H1 (cell line): ENCODE measurements around the gene RNF220. TPM values are rescaled to one million over a fixed set of nuclear protein-coding genes. Genes with fewer than 3 reads are reported as not detected.

ENCODE experiments used
- CTCF ChIA-PET: fragments of 300-600 bp; sonication (Branson Sonifier 250); formaldehyde crosslinking; loops from one replicate; lab custom pipeline; 2021; ENCODE audit not compliant: partially characterized antibody; lab: Charles Lee
- POLR2A ChIA-PET: fragments of 300-600 bp; sonication (Branson Sonifier 250); formaldehyde crosslinking; loops from one replicate; lab custom pipeline; 2021; ENCODE audit warnings: inconsistent platforms; ENCODE audit not compliant: partially characterized antibody; lab: Charles Lee
- DNase-seq, 2 experiments: peaks; one replicate each; pipeline versions ENCODE4 v3.0.0 to v3.0.0-alpha.2; 2010 to 2022; ENCODE audit warnings: low spot score in 2 of 2, low read depth in 1 of 2, mixed read lengths in 1 of 2
- FAIRE-seq: peaks from 2 replicates; lab custom pipeline; 2011; peaks lifted over from hg19 to GRCh38; lab: Jason Lieb, UNC
- H2AFZ ChIP-seq: 2 replicates; pipeline ENCODE4 v1.8.1; 2012; ENCODE audit warnings: low read length, inconsistent platforms
- H2AK5ac ChIP-seq: 2 replicates; pipeline ENCODE4 v1.6.1; 2013; ENCODE audit warnings: low read depth, low read length
- H2BK120ac ChIP-seq: replicated peaks from 2 replicates; pipeline ENCODE3; 2013; ENCODE audit warnings: low read depth, low read length, inconsistent platforms
- H2BK12ac ChIP-seq: 2 replicates; pipeline ENCODE4 v1.6.1; 2013; ENCODE audit warnings: low read depth, low read length
- H2BK15ac ChIP-seq: 2 replicates; pipeline ENCODE4 v1.6.1; 2013; ENCODE audit warnings: low read length
- H2BK20ac ChIP-seq: 2 replicates; pipeline ENCODE4 v1.6.1; 2013; ENCODE audit warnings: low read length
- H2BK5ac ChIP-seq: 2 replicates; pipeline ENCODE4 v1.6.1; 2013; ENCODE audit warnings: low read depth, low read length
- H3K14ac ChIP-seq: 2 replicates; pipeline ENCODE4 v1.6.1; 2013; ENCODE audit warnings: inconsistent platforms; ENCODE audit not compliant: insufficient read length
- H3K18ac ChIP-seq: 2 replicates; pipeline ENCODE4 v1.6.1; 2013; ENCODE audit warnings: low read length; ENCODE audit errors: extremely low read depth
- H3K23ac ChIP-seq: 2 replicates; pipeline ENCODE4 v1.6.1; 2013; ENCODE audit warnings: inconsistent platforms; ENCODE audit not compliant: insufficient read length
- H3K23me2 ChIP-seq: 2 replicates; pipeline ENCODE4 v1.6.1; 2013; ENCODE audit warnings: low read depth, low read length
- H3K27ac ChIP-seq: 2 replicates; pipeline ENCODE4 v1.6.1; 2011; ENCODE audit warnings: low read depth, low read length, inconsistent platforms
- H3K27me3 ChIP-seq, 4 experiments: replicated peaks in 1 of 4; 1 replicate in 1 of 4; 2 replicates in 3 of 4; pipeline versions ENCODE4 v1.6.1 to v1.8.1; 2011 to 2013; ENCODE audit warnings: low read length in 3 of 4, mild to moderate bottlenecking in 3 of 4, inconsistent platforms in 2 of 4, mixed read lengths in 2 of 4, moderate library complexity in 1 of 4; ENCODE audit not compliant: control insufficient read depth in 3 of 4, insufficient read depth in 3 of 4; ENCODE audit errors: extremely low read depth in 1 of 4
- H3K36me3 ChIP-seq, 4 experiments: 2 replicates each; pipeline versions ENCODE4 v1.6.1 to v1.8.1; 2011 to 2013; ENCODE audit warnings: mild to moderate bottlenecking in 4 of 4, low read length in 3 of 4, moderate library complexity in 2 of 4, control low read depth in 1 of 4, inconsistent platforms in 1 of 4; ENCODE audit not compliant: insufficient read depth in 4 of 4, control insufficient read depth in 2 of 4
- H3K4ac ChIP-seq: replicated peaks from 2 replicates; pipeline ENCODE3; 2013; ENCODE audit warnings: low read length, low read depth, mixed read lengths, inconsistent platforms; ENCODE audit not compliant: insufficient read length
- H3K4me1 ChIP-seq, 4 experiments: replicated peaks in 1 of 4; 1 replicate in 1 of 4; 2 replicates in 3 of 4; pipeline versions ENCODE4 v1.6.1 to v1.8.1; 2011 to 2013; ENCODE audit warnings: low read length in 3 of 4, inconsistent platforms in 2 of 4, mixed read lengths in 1 of 4; ENCODE audit not compliant: insufficient read depth in 4 of 4, control insufficient read depth in 3 of 4
- H3K4me2 ChIP-seq, 2 experiments: 2 replicates each; pipeline versions ENCODE4 v1.6.1 to v1.8.1; 2011 to 2013; ENCODE audit warnings: low read depth in 2 of 2, low read length in 2 of 2, control low read depth in 1 of 2, inconsistent platforms in 1 of 2, mild to moderate bottlenecking in 1 of 2; ENCODE audit not compliant: insufficient read depth in 1 of 2
- H3K4me3 ChIP-seq, 4 experiments: fragments of 200-600, 300-600 bp in 1 of 4; sonication (generic), shearing (Covaris generic), sonication (Bioruptor Twin) in 1 of 4; 2 replicates each; pipeline versions ENCODE4 v1.5.1 to v1.8.1; 2011 to 2016; ENCODE audit warnings: low read length in 4 of 4, low read depth in 3 of 4, control low read depth in 2 of 4, inconsistent platforms in 2 of 4, mild to moderate bottlenecking in 2 of 4, mixed read lengths in 1 of 4, moderate library complexity in 1 of 4; ENCODE audit not compliant: insufficient read depth in 2 of 4; ENCODE audit errors: extremely low read depth in 1 of 4
- H3K56ac ChIP-seq: replicated peaks from 2 replicates; pipeline ENCODE3; 2013; ENCODE audit warnings: low read depth, mild to moderate bottlenecking, mixed read lengths, low read length, inconsistent platforms; ENCODE audit not compliant: insufficient read length
- H3K79me1 ChIP-seq: 2 replicates; pipeline ENCODE4 v1.6.1; 2013; ENCODE audit warnings: low read depth, low read length, control low read depth
- H3K79me2 ChIP-seq, 2 experiments: 2 replicates each; pipeline versions ENCODE4 v1.6.1 to v1.8.1; 2012 to 2013; ENCODE audit warnings: low read length in 2 of 2, mild to moderate bottlenecking in 2 of 2, inconsistent platforms in 1 of 2; ENCODE audit not compliant: insufficient read depth in 2 of 2, control insufficient read depth in 1 of 2
- H3K9ac ChIP-seq, 4 experiments: replicated peaks in 1 of 4; 1 replicate in 1 of 4; 2 replicates in 3 of 4; pipeline versions ENCODE4 v1.6.1 to v1.8.1; 2011 to 2013; ENCODE audit warnings: low read depth in 3 of 4, low read length in 3 of 4, control low read depth in 2 of 4, mild to moderate bottlenecking in 2 of 4, moderate library complexity in 2 of 4, inconsistent platforms in 1 of 4; ENCODE audit errors: extremely low read depth in 1 of 4
- H3K9me3 ChIP-seq, 2 experiments: 2 replicates each; pipeline versions ENCODE4 v1.6.1 to v1.8.1; 2012 to 2013; ENCODE audit warnings: mild to moderate bottlenecking in 2 of 2, moderate library complexity in 2 of 2, control low read depth in 1 of 2, inconsistent platforms in 1 of 2, low read depth in 1 of 2, low read length in 1 of 2, mixed read lengths in 1 of 2; ENCODE audit not compliant: insufficient read depth in 2 of 2
- H4K20me1 ChIP-seq, 2 experiments: replicated peaks in 1 of 2; 2 replicates each; pipeline versions ENCODE3 to v1.8.1; 2011 to 2013; ENCODE audit warnings: inconsistent platforms in 2 of 2, low read length in 2 of 2, mild to moderate bottlenecking in 1 of 2; ENCODE audit not compliant: insufficient read depth in 2 of 2, control insufficient read depth in 1 of 2
- H4K5ac ChIP-seq: 2 replicates; pipeline ENCODE4 v1.6.1; 2013; ENCODE audit warnings: low read length, low read depth, mixed read lengths, inconsistent platforms; ENCODE audit not compliant: insufficient read length
- H4K8ac ChIP-seq: 2 replicates; pipeline ENCODE4 v1.8.0; 2013; ENCODE audit warnings: mild to moderate bottlenecking, moderate library complexity, low read length, inconsistent platforms; ENCODE audit not compliant: insufficient read depth; ENCODE audit errors: extremely low read depth
- H4K91ac ChIP-seq: replicated peaks from 2 replicates; pipeline ENCODE3; 2013; ENCODE audit warnings: low read length, mixed read lengths, inconsistent platforms; ENCODE audit not compliant: insufficient read length
- NRF1 ChIP-seq: IDR thresholded peaks from 2 replicates; pipeline ENCODE4 v1.6.1; 2011; ENCODE audit warnings: mild to moderate bottlenecking, low read depth, low read length, improper control_type of control experiment
- RAD21 ChIP-seq, 2 experiments: IDR thresholded peaks in 1 of 2; conservative IDR thresholded peaks in 1 of 2; 2 replicates each; pipeline ENCODE4 v1.6.1; 2011; ENCODE audit warnings: low read depth in 2 of 2, low read length in 2 of 2, improper control_type of control experiment in 1 of 2, inconsistent platforms in 1 of 2, mild to moderate bottlenecking in 1 of 2, moderate library complexity in 1 of 2
- SIRT6 ChIP-seq: IDR thresholded peaks from one replicate; pipeline ENCODE4 v1.7.1; 2012; ENCODE audit warnings: low read length, inconsistent platforms
- ZNF274 ChIP-seq: IDR thresholded peaks from 2 replicates; pipeline ENCODE4 v1.7.0; 2012; ENCODE audit warnings: low read length, borderline replicate concordance; ENCODE audit errors: extremely low read depth
- WGBS, 2 experiments: shearing (Covaris generic) in 1 of 2; methylation state at CpG; one replicate each; pipeline versions ENCODE4 v1.1.6 to v1.1.7; 2013 to 2015; ENCODE audit warnings: low lambda C conversion rate in 2 of 2, mixed read lengths in 2 of 2, inconsistent platforms in 1 of 2, low coverage in 1 of 2, missing lambda C conversion rate in 1 of 2; ENCODE audit not compliant: insufficient replicate concordance in 2 of 2, insufficient coverage in 1 of 2, insufficient read length in 1 of 2; ENCODE audit errors: extremely low coverage in 1 of 2, missing lambda C conversion rate in 1 of 2; 5-methylcytosine and 5-hydroxymethylcytosine counted together
- polyA plus RNA-seq, 7 experiments: library from polyadenylated mRNA; depleted of rRNA in 3 of 7; stranded (reverse) in 5 of 7; unstranded in 2 of 7; fragments of >200 nt in 5 of 7; fragments of 200-250 nt in 2 of 7; gene quantifications; 1 replicate in 5 of 7; 2 replicates in 1 of 7; 4 replicates in 1 of 7; pipeline versions ENCODE4 v1.2.1 to v1.2.3, GENCODE V29; 2011 to 2013; ENCODE audit warnings: missing spikeins in 2 of 7, mixed read lengths in 2 of 7
- total RNA-seq: library from RNA; stranded (reverse); fragmentation: NEBNext Ultra II Directional; extraction: Animal tissue kit (Norgen Biotek cat#: 25700); gene quantifications from 2 replicates; pipeline ENCODE4 v1.2.1, GENCODE V29; 2021
- TF ChIP-seq, protein P1 (sequence below): IDR thresholded peaks from 2 replicates; pipeline ENCODE4 v1.6.1; 2012; ENCODE audit warnings: inconsistent platforms
- TF ChIP-seq, protein P2 (sequence below), 3 experiments: IDR thresholded peaks; 1 replicate in 2 of 3; 2 replicates in 1 of 3; pipeline versions ENCODE4 v1.5.1 to v1.6.1; 2011; ENCODE audit warnings: low read length in 3 of 3, mild to moderate bottlenecking in 3 of 3, inconsistent platforms in 2 of 3, low read depth in 1 of 3, moderate library complexity in 1 of 3; ENCODE audit not compliant: insufficient read depth in 1 of 3; ENCODE audit errors: control extremely low read depth in 1 of 3
- TF ChIP-seq, protein P3 (sequence below): IDR thresholded peaks from 2 replicates; pipeline ENCODE4 v1.6.1; 2011; ENCODE audit warnings: low read depth, mild to moderate bottlenecking, low read length; ENCODE audit not compliant: insufficient read depth

RNF220 gene
- total and polyA plus RNA-seq, 2 of the 8 experiments (the other 6 are each of a cell fraction or from before 2014, with no cell fraction given), result 123 to 160 TPM

DNA sequence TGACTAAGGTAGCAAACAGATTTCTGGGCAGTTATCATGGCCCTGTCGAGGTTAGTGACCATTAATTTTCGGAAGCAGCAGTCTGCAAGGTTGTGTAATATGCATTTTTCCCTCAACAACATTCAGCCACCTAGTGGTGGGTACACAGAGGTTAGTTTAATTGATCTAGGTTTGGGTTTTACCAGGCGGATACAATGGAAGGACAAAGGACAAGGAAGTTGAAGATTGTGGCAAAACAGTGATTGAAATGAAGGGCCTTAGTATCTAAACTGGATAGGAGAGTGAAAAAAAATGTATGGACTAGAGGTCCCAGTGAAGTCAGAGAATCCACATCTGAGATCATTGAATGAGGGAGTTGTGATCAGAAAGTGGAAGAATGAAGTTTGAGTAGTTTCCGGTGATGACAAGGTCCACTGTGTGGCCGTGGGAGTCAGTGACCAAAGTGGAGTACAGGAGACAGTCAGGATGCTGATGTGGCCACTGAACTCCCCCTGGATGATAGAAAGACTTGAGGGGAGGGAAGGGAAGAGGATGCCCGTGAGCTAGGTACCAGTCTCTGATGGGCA, 272.2 kb downstream of the RNF220 start:
- Histone ChIP-seq H3K4me2 (no peak overlapping the region), H3K27me3 (no peaks in the 10 kb centered on the region; a peak in 1 of 7 replicates), H3K9me3 (no peaks in the 10 kb centered on the region), H3K9ac (no peak overlapping the region), H2BK12ac (peak overlapping the region; percentile 76; the same call in 1 of the 2 replicates), H3K27ac (no peak overlapping the region), H3K18ac (no peak overlapping the region), H3K36me3 (no peaks in the 10 kb centered on the region; a peak in 2 of 8 replicates), H3K79me2 (no peaks in the 10 kb centered on the region), H3K4me1 (peaks cover 5 to 20% (median 13%) of the 10 kb centered on the region in 4 experiments; a peak in 6 of 7 replicates), H4K91ac (peak overlapping the region; percentile 13), H4K8ac (no peak overlapping the region), H2BK20ac (no peak overlapping the region), H3K23ac (no peak overlapping the region), H2BK120ac (no peak overlapping the region), H4K20me1 (no peaks in the 10 kb centered on the region), H3K4me3 (no peak overlapping the region), H2BK5ac (no peak overlapping the region), H2BK15ac (no peak overlapping the region), H3K79me1 (no peaks in the 10 kb centered on the region), H3K4ac (no peak overlapping the region), H3K14ac (no peak overlapping the region), H3K23me2 (peaks cover 11% of the 10 kb centered on the region), H2AFZ (no peak overlapping the region), H4K5ac (no peak overlapping the region), H2AK5ac (0 out of 2 replicates have a peak overlapping the region, but pooled peaks have one; percentile 82), H3K56ac (no peak overlapping the region)
- FAIRE-seq (peak; percentile 73), DNase-seq (no peak)
- WGBS, 2 experiments, result 78% methylated on average over 6 of the region's 6 CpGs; no CpG with 5 or more reads in 1 of the 2 experiments
- POLR2A ChIA-PET, result interaction anchor here (2.0 kb wide), 1 partner anchor 44 kb away, joined by 10 read pairs; no protein-coding TSS in a partner anchor
- CTCF ChIA-PET, result interaction anchor here (1.2 to 3.5 kb wide), 5 partner anchors 8 to 25 kb away, joined by 5 to 20 read pairs (median 6); no protein-coding TSS in a partner anchor
- TF ChIP-seq NRF1, result no peak
- TF ChIP-seq ZNF274, result no peak
- TF ChIP-seq, protein P1, sequence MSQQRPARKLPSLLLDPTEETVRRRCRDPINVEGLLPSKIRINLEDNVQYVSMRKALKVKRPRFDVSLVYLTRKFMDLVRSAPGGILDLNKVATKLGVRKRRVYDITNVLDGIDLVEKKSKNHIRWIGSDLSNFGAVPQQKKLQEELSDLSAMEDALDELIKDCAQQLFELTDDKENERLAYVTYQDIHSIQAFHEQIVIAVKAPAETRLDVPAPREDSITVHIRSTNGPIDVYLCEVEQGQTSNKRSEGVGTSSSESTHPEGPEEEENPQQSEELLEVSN, result no peak
- TF ChIP-seq, protein P2, sequence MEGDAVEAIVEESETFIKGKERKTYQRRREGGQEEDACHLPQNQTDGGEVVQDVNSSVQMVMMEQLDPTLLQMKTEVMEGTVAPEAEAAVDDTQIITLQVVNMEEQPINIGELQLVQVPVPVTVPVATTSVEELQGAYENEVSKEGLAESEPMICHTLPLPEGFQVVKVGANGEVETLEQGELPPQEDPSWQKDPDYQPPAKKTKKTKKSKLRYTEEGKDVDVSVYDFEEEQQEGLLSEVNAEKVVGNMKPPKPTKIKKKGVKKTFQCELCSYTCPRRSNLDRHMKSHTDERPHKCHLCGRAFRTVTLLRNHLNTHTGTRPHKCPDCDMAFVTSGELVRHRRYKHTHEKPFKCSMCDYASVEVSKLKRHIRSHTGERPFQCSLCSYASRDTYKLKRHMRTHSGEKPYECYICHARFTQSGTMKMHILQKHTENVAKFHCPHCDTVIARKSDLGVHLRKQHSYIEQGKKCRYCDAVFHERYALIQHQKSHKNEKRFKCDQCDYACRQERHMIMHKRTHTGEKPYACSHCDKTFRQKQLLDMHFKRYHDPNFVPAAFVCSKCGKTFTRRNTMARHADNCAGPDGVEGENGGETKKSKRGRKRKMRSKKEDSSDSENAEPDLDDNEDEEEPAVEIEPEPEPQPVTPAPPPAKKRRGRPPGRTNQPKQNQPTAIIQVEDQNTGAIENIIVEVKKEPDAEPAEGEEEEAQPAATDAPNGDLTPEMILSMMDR (IDR thresholded peaks at IDR 0.05; ENCODE audit: control extremely low read depth in 1 of 3, insufficient read depth in 1 of 3, low read depth in 1 of 3, low read length in 3 of 3), result peak in 2 of 3 experiments; percentile 54 to 68; a peak in 3 of 4 replicates
- no peak for TF ChIP-seq SIRT6
- peak; percentile 18 to 37; a peak in 3 of 4 replicates for TF ChIP-seq RAD21 (IDR thresholded peaks at IDR 0.05 in 1 of 2, conservative IDR thresholded peaks at IDR 0.05 in 1 of 2; ENCODE audit: low read depth in 2 of 2, low read length in 2 of 2)
- TF ChIP-seq, protein P3, sequence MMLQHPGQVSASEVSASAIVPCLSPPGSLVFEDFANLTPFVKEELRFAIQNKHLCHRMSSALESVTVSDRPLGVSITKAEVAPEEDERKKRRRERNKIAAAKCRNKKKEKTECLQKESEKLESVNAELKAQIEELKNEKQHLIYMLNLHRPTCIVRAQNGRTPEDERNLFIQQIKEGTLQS, result no peak
